Measurements from ENCODE around the gene SH3GLB1. TPM values are rescaled to one million over a fixed set of nuclear protein-coding genes. Genes with fewer than 3 reads are reported as not detected.

Gene SH3GLB1
- total RNA-seq, 1 donor from 2014 or later, result 138 TPM

DNA sequence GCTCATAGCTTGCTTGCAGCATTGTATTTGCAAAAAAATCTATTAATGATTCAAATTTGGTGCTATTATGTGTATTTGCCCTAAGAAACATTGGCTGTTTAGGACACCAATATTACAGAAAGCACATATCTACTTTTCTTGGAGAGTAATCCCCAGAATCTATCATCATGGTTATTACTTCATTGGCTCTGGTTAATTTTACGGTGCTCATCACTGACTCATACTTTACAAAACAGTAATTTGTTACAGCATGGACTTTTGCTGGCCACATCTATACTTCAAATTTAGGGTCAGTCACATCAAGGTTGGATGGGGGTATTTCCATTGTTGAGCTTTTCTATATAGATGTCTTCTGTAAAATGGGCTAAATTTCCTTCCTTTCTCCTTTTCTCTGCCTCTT is 45.7 kb downstream of the SH3GLB1 start:
- peaks cover 4% of the 10 kb centered on the region for H4K20me1 ChIP-seq (ENCODE audit: insufficient read depth, low read length)
- no peak overlapping the region for H3K27ac Mint-ChIP-seq (ENCODE audit: unreplicated experiment)
- H3K4me1 ChIP-seq (ENCODE audit: insufficient read depth, low read length), result no peaks in the 10 kb centered on the region
- H3K27me3 Mint-ChIP-seq (ENCODE audit: low read depth, unreplicated experiment), result no peaks in the 10 kb centered on the region
- TF ChIP-seq, protein P1, sequence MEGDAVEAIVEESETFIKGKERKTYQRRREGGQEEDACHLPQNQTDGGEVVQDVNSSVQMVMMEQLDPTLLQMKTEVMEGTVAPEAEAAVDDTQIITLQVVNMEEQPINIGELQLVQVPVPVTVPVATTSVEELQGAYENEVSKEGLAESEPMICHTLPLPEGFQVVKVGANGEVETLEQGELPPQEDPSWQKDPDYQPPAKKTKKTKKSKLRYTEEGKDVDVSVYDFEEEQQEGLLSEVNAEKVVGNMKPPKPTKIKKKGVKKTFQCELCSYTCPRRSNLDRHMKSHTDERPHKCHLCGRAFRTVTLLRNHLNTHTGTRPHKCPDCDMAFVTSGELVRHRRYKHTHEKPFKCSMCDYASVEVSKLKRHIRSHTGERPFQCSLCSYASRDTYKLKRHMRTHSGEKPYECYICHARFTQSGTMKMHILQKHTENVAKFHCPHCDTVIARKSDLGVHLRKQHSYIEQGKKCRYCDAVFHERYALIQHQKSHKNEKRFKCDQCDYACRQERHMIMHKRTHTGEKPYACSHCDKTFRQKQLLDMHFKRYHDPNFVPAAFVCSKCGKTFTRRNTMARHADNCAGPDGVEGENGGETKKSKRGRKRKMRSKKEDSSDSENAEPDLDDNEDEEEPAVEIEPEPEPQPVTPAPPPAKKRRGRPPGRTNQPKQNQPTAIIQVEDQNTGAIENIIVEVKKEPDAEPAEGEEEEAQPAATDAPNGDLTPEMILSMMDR (IDR thresholded peaks at IDR 0.05; ENCODE audit: insufficient read depth, low read depth, low read length), result no peak
- TF ChIP-seq EZH2 (IDR thresholded peaks at IDR 0.05; ENCODE audit: insufficient read depth, low read length), result no peak
- no peaks in the 10 kb centered on the region for H3K9me3 Mint-ChIP-seq (ENCODE audit: unreplicated experiment)
- H3K36me3 ChIP-seq (ENCODE audit: insufficient read depth, low read length), result peaks cover 6% of the 10 kb centered on the region
- no peak for DNase-seq (ENCODE audit: low read depth)
- H3K79me2 ChIP-seq (ENCODE audit: insufficient read depth, low read length), result no peaks in the 10 kb centered on the region
- H3K4me3 ChIP-seq (ENCODE audit: insufficient read depth, low read depth, low read length), result no peak overlapping the region
- H3K27me3 ChIP-seq (ENCODE audit: insufficient read depth, low read length), result no peaks in the 10 kb centered on the region
- H3K36me3 Mint-ChIP-seq (ENCODE audit: low read depth, unreplicated experiment), result peaks cover 4% of the 10 kb centered on the region
- H3K27ac ChIP-seq (ENCODE audit: low read depth, low read length), result no peak overlapping the region
- H3K9ac ChIP-seq (ENCODE audit: low read length), result no peak overlapping the region
- FAIRE-seq, result no peak
- H2AFZ ChIP-seq (ENCODE audit: low read depth, low read length), result no peak overlapping the region
- H3K4me1 Mint-ChIP-seq (ENCODE audit: low read depth, unreplicated experiment), result peaks cover 26% of the 10 kb centered on the region
- no peak overlapping the region for H3K4me3 Mint-ChIP-seq (ENCODE audit: unreplicated experiment)
- H3K4me2 ChIP-seq (ENCODE audit: low read length), result no peak overlapping the region
- no peaks in the 10 kb centered on the region for H3K9me3 ChIP-seq (ENCODE audit: insufficient read depth, low read depth, low read length)

DNA sequence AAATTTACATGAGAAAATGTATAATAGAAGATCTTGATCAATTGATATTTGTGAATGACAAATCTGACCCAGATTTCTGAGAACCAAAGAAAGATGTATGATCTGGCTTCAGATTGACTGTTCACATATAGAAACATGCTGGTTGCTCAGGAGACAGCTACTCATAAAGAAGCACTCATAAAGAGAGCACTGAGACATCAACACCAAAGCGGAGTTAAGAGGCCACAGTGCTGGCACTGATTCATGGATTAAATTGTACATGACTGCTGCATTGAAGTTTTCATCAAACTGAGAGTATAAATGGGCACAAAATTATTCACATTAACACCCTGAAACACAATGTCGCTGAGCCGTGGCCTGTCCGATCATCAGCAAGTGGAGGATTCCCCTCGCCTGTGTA is 46.2 kb downstream of the SH3GLB1 start:
- FAIRE-seq, result no peak
- Histone ChIP-seq H3K9me3 (ENCODE audit: insufficient read depth, low read depth, low read length) (no peaks in the 10 kb centered on the region), H3K36me3 (ENCODE audit: insufficient read depth, low read length) (peaks cover 3% of the 10 kb centered on the region), H2AFZ (ENCODE audit: low read depth, low read length) (no peak overlapping the region), H3K4me1 (ENCODE audit: insufficient read depth, low read length) (no peaks in the 10 kb centered on the region), H3K9ac (ENCODE audit: low read length) (no peak overlapping the region), H3K4me2 (ENCODE audit: low read length) (no peak overlapping the region), H4K20me1 (ENCODE audit: insufficient read depth, low read length) (no peaks in the 10 kb centered on the region), H3K79me2 (ENCODE audit: insufficient read depth, low read length) (no peaks in the 10 kb centered on the region), H3K4me3 (ENCODE audit: insufficient read depth, low read depth, low read length) (no peak overlapping the region), H3K27ac (ENCODE audit: low read depth, low read length) (no peak overlapping the region), H3K27me3 (ENCODE audit: insufficient read depth, low read length) (no peaks in the 10 kb centered on the region)
- no peak for DNase-seq (ENCODE audit: low read depth)
- Mint-ChIP-seq H3K27me3 (ENCODE audit: low read depth, unreplicated experiment) (no peaks in the 10 kb centered on the region), H3K9me3 (ENCODE audit: unreplicated experiment) (no peaks in the 10 kb centered on the region), H3K36me3 (ENCODE audit: low read depth, unreplicated experiment) (peaks cover 4% of the 10 kb centered on the region), H3K27ac (ENCODE audit: unreplicated experiment) (no peak overlapping the region), H3K4me1 (ENCODE audit: low read depth, unreplicated experiment) (peaks cover 26% of the 10 kb centered on the region), H3K4me3 (ENCODE audit: unreplicated experiment) (no peak overlapping the region)
- TF ChIP-seq EZH2 (IDR thresholded peaks at IDR 0.05; ENCODE audit: insufficient read depth, low read length), result no peak
- TF ChIP-seq, protein P1 (IDR thresholded peaks at IDR 0.05; ENCODE audit: insufficient read depth, low read depth, low read length), result no peak

DNA sequence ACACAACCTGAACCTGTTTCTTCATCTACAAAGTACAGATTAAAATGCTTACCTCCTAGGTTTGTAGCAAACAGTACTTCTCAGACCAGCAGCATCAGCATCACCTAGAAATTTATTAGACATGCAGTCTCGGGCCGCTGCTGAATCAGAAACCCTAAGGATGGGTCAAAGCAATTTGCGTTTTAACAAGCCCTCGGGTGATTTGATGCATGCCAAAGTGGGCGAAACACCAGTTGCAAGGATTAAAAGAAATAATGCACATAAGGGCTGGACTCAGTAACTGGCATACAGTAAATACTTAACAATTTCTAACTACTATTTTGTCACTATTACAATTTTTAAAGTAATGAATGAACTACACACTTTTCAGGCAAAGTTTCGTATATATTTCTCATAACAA is 47.5 kb downstream of the SH3GLB1 start:
- H2AFZ ChIP-seq (ENCODE audit: low read depth, low read length), result no peak overlapping the region
- H3K4me3 ChIP-seq (ENCODE audit: insufficient read depth, low read depth, low read length), result no peak overlapping the region
- no peaks in the 10 kb centered on the region for H4K20me1 ChIP-seq (ENCODE audit: insufficient read depth, low read length)
- H3K9ac ChIP-seq (ENCODE audit: low read length), result no peak overlapping the region
- TF ChIP-seq EZH2 (IDR thresholded peaks at IDR 0.05; ENCODE audit: insufficient read depth, low read length), result no peak
- TF ChIP-seq, protein P1 (IDR thresholded peaks at IDR 0.05; ENCODE audit: insufficient read depth, low read depth, low read length), result no peak
- Mint-ChIP-seq H3K9me3 (ENCODE audit: unreplicated experiment) (no peaks in the 10 kb centered on the region), H3K4me1 (ENCODE audit: low read depth, unreplicated experiment) (peaks cover 26% of the 10 kb centered on the region), H3K4me3 (ENCODE audit: unreplicated experiment) (no peak overlapping the region), H3K27ac (ENCODE audit: unreplicated experiment) (no peak overlapping the region), H3K36me3 (ENCODE audit: low read depth, unreplicated experiment) (no peaks in the 10 kb centered on the region), H3K27me3 (ENCODE audit: low read depth, unreplicated experiment) (no peaks in the 10 kb centered on the region)
- H3K9me3 ChIP-seq (ENCODE audit: insufficient read depth, low read depth, low read length), result no peaks in the 10 kb centered on the region
- FAIRE-seq (no peak), DNase-seq (ENCODE audit: low read depth) (no peak)
- H3K27me3 ChIP-seq (ENCODE audit: insufficient read depth, low read length), result no peaks in the 10 kb centered on the region
- H3K27ac ChIP-seq (ENCODE audit: low read depth, low read length), result no peak overlapping the region
- no peaks in the 10 kb centered on the region for H3K79me2 ChIP-seq (ENCODE audit: insufficient read depth, low read length)
- H3K4me1 ChIP-seq (ENCODE audit: insufficient read depth, low read length), result no peaks in the 10 kb centered on the region
- H3K4me2 ChIP-seq (ENCODE audit: low read length), result no peak overlapping the region
- H3K36me3 ChIP-seq (ENCODE audit: insufficient read depth, low read length), result peaks cover 3% of the 10 kb centered on the region
